ENCODE measurements around the gene MYO1D. TPM values are rescaled to one million over a fixed set of nuclear protein-coding genes. Genes with fewer than 3 reads are reported as not detected.

Gene MYO1D
- total and polyA plus RNA-seq, 7 donors = 6.2 to 184 (median 21.6) TPM

- H3K27me3 ChIP-seq = no peaks in the 10 kb centered on the region
- H3K4me1 ChIP-seq = peaks cover 0 to 16% (median 5%) of the 10 kb centered on the region in 4 donors
- WGBS, 2 donors = 86 to 93% methylated on average over 7 of the region's 7 CpGs
- TF ChIP-seq POLR2A (IDR thresholded peaks at IDR 0.05) (no peak), POLR2AphosphoS5 (IDR thresholded peaks at IDR 0.05) (no peak), EP300 (IDR thresholded peaks at IDR 0.05) (no peak), CTCF (IDR thresholded peaks at IDR 0.05) (no peak)
- intact Hi-C loops (cut with DNase I) = no loop called here
- no peaks in the 10 kb centered on the region for H3K9me3 ChIP-seq
- no peak for DNase-seq
- H3K4me3 ChIP-seq = no peak overlapping the region
- no peak overlapping the region for H3K27ac ChIP-seq
- no peaks in the 10 kb centered on the region for H3K36me3 ChIP-seq
Measured at GRCh38 chr17:32492648-32493289, 384.2 kb downstream of the MYO1D start.

- H3K27me3 ChIP-seq = no peaks in the 10 kb centered on the region
- no peak for DNase-seq
- TF ChIP-seq EP300 (IDR thresholded peaks at IDR 0.05) = no peak
- no peak for TF ChIP-seq CTCF (IDR thresholded peaks at IDR 0.05)
- no peak for TF ChIP-seq POLR2A (IDR thresholded peaks at IDR 0.05)
- no peak for TF ChIP-seq POLR2AphosphoS5 (IDR thresholded peaks at IDR 0.05)
- WGBS, 2 donors = 67 to 82% methylated on average over 4 of the region's 4 CpGs
- no peaks in the 10 kb centered on the region for H3K9me3 ChIP-seq
- no peaks in the 10 kb centered on the region for H3K36me3 ChIP-seq
- H3K4me3 ChIP-seq = no peak overlapping the region
- peaks cover 0 to 22% (median 10%) of the 10 kb centered on the region in 4 donors for H3K4me1 ChIP-seq
- no peak overlapping the region for H3K27ac ChIP-seq
- intact Hi-C loops (cut with DNase I) = no loop called here
Measured at GRCh38 chr17:32492264-32492589, 384.7 kb downstream of the MYO1D start.

GRCh38 chr17:32491371-32492263 lies 385.3 kb downstream of the MYO1D start:
- Histone ChIP-seq H3K27me3 (no peaks in the 10 kb centered on the region), H3K9me3 (no peaks in the 10 kb centered on the region), H3K27ac (no peak overlapping the region), H3K36me3 (no peaks in the 10 kb centered on the region), H3K4me1 (peaks cover 0 to 22% (median 11%) of the 10 kb centered on the region in 4 donors), H3K4me3 (no peak overlapping the region)
- TF ChIP-seq CTCF (IDR thresholded peaks at IDR 0.05) (no peak), POLR2AphosphoS5 (IDR thresholded peaks at IDR 0.05) (no peak), POLR2A (IDR thresholded peaks at IDR 0.05) (no peak), EP300 (IDR thresholded peaks at IDR 0.05) (no peak)
- 79 to 81% methylated on average over 21 of the region's 21 CpGs for WGBS, 2 donors
- intact Hi-C loops (cut with DNase I) = no loop called here
- no peak for DNase-seq

GRCh38 chr17:32490101-32490482 lies 386.8 kb downstream of the MYO1D start:
- Histone ChIP-seq H3K36me3 (no peaks in the 10 kb centered on the region), H3K4me3 (no peak overlapping the region), H3K4me1 (peaks cover 0 to 18% (median 14%) of the 10 kb centered on the region in 4 donors), H3K9me3 (no peaks in the 10 kb centered on the region), H3K27me3 (no peaks in the 10 kb centered on the region), H3K27ac (no peak overlapping the region)
- no peak for DNase-seq
- 83 to 89% methylated on average over 16 of the region's 16 CpGs for WGBS, 2 donors
- TF ChIP-seq POLR2AphosphoS5 (IDR thresholded peaks at IDR 0.05) = no peak
- TF ChIP-seq POLR2A (IDR thresholded peaks at IDR 0.05) = no peak
- no peak for TF ChIP-seq CTCF (IDR thresholded peaks at IDR 0.05)
- TF ChIP-seq EP300 (IDR thresholded peaks at IDR 0.05) = no peak
- intact Hi-C loops (cut with DNase I) = no loop called here
